ENCODE data around the gene CHSY1.

DNA sequence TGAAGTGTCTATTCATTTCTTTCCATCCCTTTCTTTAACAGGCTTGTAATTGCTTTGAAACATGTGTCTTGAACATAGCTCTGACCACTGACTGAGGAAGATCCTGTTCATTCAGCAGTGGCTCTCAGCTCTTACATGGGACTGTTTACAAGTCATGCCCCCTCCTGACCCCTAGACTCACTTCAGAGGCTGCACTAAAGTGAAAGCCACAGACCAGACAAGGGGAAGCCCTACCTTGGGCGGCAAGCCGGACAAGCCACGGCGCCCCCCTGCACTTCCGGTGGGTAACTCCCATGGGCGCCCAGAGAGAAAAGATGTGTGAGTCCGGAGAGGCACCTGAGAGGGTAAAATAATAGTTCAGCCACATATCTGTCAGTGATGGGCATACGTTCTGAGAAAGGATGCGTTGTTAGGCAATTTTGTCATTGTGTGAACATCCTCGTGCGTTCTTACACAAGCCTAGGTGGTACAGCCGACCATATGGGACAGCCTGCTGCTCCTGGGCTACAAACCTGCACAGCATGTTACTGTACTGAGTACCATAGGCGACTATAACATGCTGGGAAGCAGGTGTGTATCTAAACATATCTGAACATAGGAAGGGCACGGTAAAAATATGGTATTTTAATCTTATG lies 116.2 kb downstream of the CHSY1 start:
- TF ChIP-seq, protein P1, sequence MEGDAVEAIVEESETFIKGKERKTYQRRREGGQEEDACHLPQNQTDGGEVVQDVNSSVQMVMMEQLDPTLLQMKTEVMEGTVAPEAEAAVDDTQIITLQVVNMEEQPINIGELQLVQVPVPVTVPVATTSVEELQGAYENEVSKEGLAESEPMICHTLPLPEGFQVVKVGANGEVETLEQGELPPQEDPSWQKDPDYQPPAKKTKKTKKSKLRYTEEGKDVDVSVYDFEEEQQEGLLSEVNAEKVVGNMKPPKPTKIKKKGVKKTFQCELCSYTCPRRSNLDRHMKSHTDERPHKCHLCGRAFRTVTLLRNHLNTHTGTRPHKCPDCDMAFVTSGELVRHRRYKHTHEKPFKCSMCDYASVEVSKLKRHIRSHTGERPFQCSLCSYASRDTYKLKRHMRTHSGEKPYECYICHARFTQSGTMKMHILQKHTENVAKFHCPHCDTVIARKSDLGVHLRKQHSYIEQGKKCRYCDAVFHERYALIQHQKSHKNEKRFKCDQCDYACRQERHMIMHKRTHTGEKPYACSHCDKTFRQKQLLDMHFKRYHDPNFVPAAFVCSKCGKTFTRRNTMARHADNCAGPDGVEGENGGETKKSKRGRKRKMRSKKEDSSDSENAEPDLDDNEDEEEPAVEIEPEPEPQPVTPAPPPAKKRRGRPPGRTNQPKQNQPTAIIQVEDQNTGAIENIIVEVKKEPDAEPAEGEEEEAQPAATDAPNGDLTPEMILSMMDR (IDR thresholded peaks at IDR 0.05), result no peak
- TF ChIP-seq EZH2 (IDR thresholded peaks at IDR 0.05; ENCODE audit: borderline replicate concordance, insufficient read depth, low read depth, low read length, poor library complexity, severe bottlenecking), result no peak
